Right ventricle myocardium inferior (tissue), 1 donor: ENCODE data around the gene DPAGT1. TPM values are rescaled to one million over a fixed set of nuclear protein-coding genes. Genes with fewer than 3 reads are reported as not detected.
"Not testable (repeated sequence)": the region's sequence is repeated elsewhere in the genome, so short reads cannot be mapped to it uniquely, and the experiment has no call there.

Experiments used
- ATAC-seq: fragments of 200-7000 bp; cut with Tn5 transposase; one replicate; pipeline ENCODE4 v1.9.1; 2020; ENCODE audit warnings: mild to moderate bottlenecking, moderate library complexity
- DNase-seq: peaks from one replicate; pipeline ENCODE4 v3.0.0; 2021; ENCODE audit errors: missing footprints
- intact Hi-C: fragments of 100-400 bp; cut with DNase I; formaldehyde crosslinking; loops from one replicate; pipeline ENCODE4 v1.11.0; 2022
- long read RNA-seq: library from polyadenylated mRNA; unstranded; transcript quantifications from one replicate; pipeline ENCODE4 v2.0.0, GENCODE V29; 2021
- total RNA-seq: library from RNA; stranded (reverse); fragmentation: NEBNext Ultra II Directional; extraction: Animal tissue kit (Norgen Biotek cat#: 25700); gene quantifications from one replicate; pipeline ENCODE4 v1.2.1, GENCODE V29; 2021
- donor health status: DM: no; HTN: yes; CAD: no; lungs with severe emphysema.

DPAGT1 gene
- total RNA-seq, result 21.1 TPM
- long read RNA-seq, transcript DPAGT1-201 (9 exons, 2,205 nt), result major isoform, 12 of 14 reads
- long read RNA-seq, partial matches to known transcripts, result 0 of 14 reads
- long read RNA-seq, other reads (novel, unspliced or antisense), result 1 of 14 reads

- intact Hi-C loops, result loop anchor here (2.0 to 5.0 kb wide), 2 partner anchors 71 to 175 kb away; partner anchors contain the start of genes BCL9L and SLC37A4
These were observed at the start of gene DPAGT1 for GRCh38 chr11:119101759-119102423. TSS of gene DPAGT1 (minus strand) at chr11:119101853. CDS start at chr11:119101655, 198 bp downstream.

GRCh38 chr11:119149786-119150275 lies 48.2 kb upstream of the DPAGT1 start:
- DNase-seq (no peak), ATAC-seq (no peak)
- intact Hi-C loops, result loop anchor here (2.0 kb wide), 1 partner anchor 47 kb away; no protein-coding TSS in a partner anchor

More at GRCh38 chr11:119101759-119102423, at the start of gene DPAGT1:
- ATAC-seq (peak; percentile 97), DNase-seq (peak; percentile 94)

- peak; percentile 22 for ATAC-seq
- intact Hi-C loops, result loop anchor here (2.0 kb wide), 1 partner anchor 48 kb away; no protein-coding TSS in a partner anchor
- no peak for DNase-seq
These were observed 47.5 kb upstream of the DPAGT1 start, which contains the start of gene ABCG4 for GRCh38 chr11:119149018-119149785. TSS of gene ABCG4 (plus strand) at chr11:119149052. CDS start at chr11:119149966, 914 bp downstream.

GRCh38 chr11:119148720-119149017 lies 47.0 kb upstream of the DPAGT1 start:
- ATAC-seq (peak; percentile 4), DNase-seq (no peak)
- intact Hi-C loops, result loop anchor here (2.0 kb wide), 1 partner anchor 48 kb away; no protein-coding TSS in a partner anchor

GRCh38 chr11:119147604-119148333 lies 46.1 kb upstream of the DPAGT1 start:
- ATAC-seq, result no peak
- no peak for DNase-seq
- intact Hi-C loops, result loop anchor here (2.0 kb wide), 1 partner anchor 49 kb away; no protein-coding TSS in a partner anchor

GRCh38 chr11:119145551-119145950 lies 43.9 kb upstream of the DPAGT1 start:
- DNase-seq, result no peak
- intact Hi-C loops, result no loop called here

GRCh38 chr11:119144825-119145486 lies 43.3 kb upstream of the DPAGT1 start:
- DNase-seq, result no peak
- intact Hi-C loops, result no loop called here
- ATAC-seq, result peak; percentile 79

More at GRCh38 chr11:119145551-119145950, 43.9 kb upstream of the DPAGT1 start:
- ATAC-seq, result no peak

GRCh38 chr11:119139276-119139675 lies 37.6 kb upstream of the DPAGT1 start:
- intact Hi-C loops, DNase-seq, ATAC-seq: not testable (repeated sequence)

GRCh38 chr11:119134389-119134978 lies 32.8 kb upstream of the DPAGT1 start:
- intact Hi-C loops, result no loop called here
- no peak for DNase-seq
- no peak for ATAC-seq

- ATAC-seq (no peak), DNase-seq (no peak)
- intact Hi-C loops, result no loop called here
These were observed 29.0 kb upstream of the DPAGT1 start for GRCh38 chr11:119130662-119131061.

GRCh38 chr11:119126675-119127268 lies 25.1 kb upstream of the DPAGT1 start:
- DNase-seq (no peak), ATAC-seq (no peak)
- intact Hi-C loops, result no loop called here

- intact Hi-C loops, result no loop called here
These were observed 24.2 kb upstream of the DPAGT1 start for GRCh38 chr11:119125821-119126220.

GRCh38 chr11:119121811-119122124 lies 20.1 kb upstream of the DPAGT1 start:
- DNase-seq, result no peak
- no peak for ATAC-seq
- intact Hi-C loops, result loop anchor here (2.0 kb wide), 1 partner anchor 15 kb away; the partner anchor contains the start of gene C2CD2L

More at GRCh38 chr11:119125821-119126220, 24.2 kb upstream of the DPAGT1 start:
- DNase-seq, result no peak
- ATAC-seq, result no peak

GRCh38 chr11:119121008-119121810 lies 19.6 kb upstream of the DPAGT1 start, which contains the start of gene HINFP:
TSS of gene HINFP (plus strand) at chr11:119121580. CDS start at chr11:119126945, 5,365 bp downstream.
- intact Hi-C loops, result loop anchor here (2.0 kb wide), 1 partner anchor 14 kb away; the partner anchor contains the start of gene C2CD2L
- DNase-seq, result peak; percentile 100

GRCh38 chr11:119120639-119121007 lies 19.0 kb upstream of the DPAGT1 start:
- DNase-seq (peak; percentile 13), ATAC-seq (no peak)
- intact Hi-C loops, result loop anchor here (2.0 kb wide), 1 partner anchor 14 kb away; the partner anchor contains the start of gene C2CD2L

More at GRCh38 chr11:119121008-119121810, 19.6 kb upstream of the DPAGT1 start, which contains the start of gene HINFP:
- peak; percentile 100 for ATAC-seq

- no peak for DNase-seq
- intact Hi-C loops, result no loop called here
- ATAC-seq, result no peak
These were observed 17.3 kb upstream of the DPAGT1 start for GRCh38 chr11:119118946-119119345.
